Liver (tissue), 9 donors: Measurements from ENCODE around the gene CNTROB. TPM values are rescaled to one million over a fixed set of nuclear protein-coding genes. Genes with fewer than 3 reads are reported as not detected.
A peak's percentile ranks its signal among the peaks of the same experiment; 100 is the strongest.

Experiments
- DNase-seq: peaks from one replicate; pipeline ENCODE4 v3.0.0-alpha.2; 2017; ENCODE audit warnings: low spot score
- H3K27ac ChIP-seq, 2 donors: one replicate each; pipeline ENCODE4 v1.7.0; 2013; ENCODE audit warnings: inconsistent platforms in 2 of 2, low read length in 2 of 2, control low read depth in 1 of 2, low read depth in 1 of 2, mild to moderate bottlenecking in 1 of 2
- H3K27me3 ChIP-seq, 4 donors: one replicate each; pipeline versions ENCODE4 v1.6.1 to v1.7.0; 2013; ENCODE audit warnings: low read length in 3 of 4, inconsistent platforms in 1 of 4, mild to moderate bottlenecking in 1 of 4, moderate library complexity in 1 of 4; ENCODE audit not compliant: control insufficient read depth in 4 of 4, insufficient read depth in 4 of 4
- H3K36me3 ChIP-seq, 4 donors: one replicate each; pipeline versions ENCODE4 v1.6.1 to v1.7.0; 2013; ENCODE audit warnings: low read length in 3 of 4, mild to moderate bottlenecking in 3 of 4, low read depth in 1 of 4, moderate library complexity in 1 of 4; ENCODE audit not compliant: control insufficient read depth in 4 of 4, insufficient read depth in 3 of 4
- H3K4me1 ChIP-seq, 4 donors: one replicate each; pipeline versions ENCODE4 v1.6.1 to v1.7.0; 2013; ENCODE audit warnings: low read length in 3 of 4, mild to moderate bottlenecking in 3 of 4, moderate library complexity in 1 of 4; ENCODE audit not compliant: control insufficient read depth in 4 of 4, insufficient read depth in 4 of 4
- H3K4me3 ChIP-seq, 3 donors: one replicate each; pipeline versions ENCODE4 v1.6.1 to v1.7.0; 2013; ENCODE audit warnings: low read length in 3 of 3, control low read depth in 1 of 3, low read depth in 1 of 3, mild to moderate bottlenecking in 1 of 3
- H3K9ac ChIP-seq, 2 donors: one replicate each; pipeline ENCODE4 v1.7.0; 2013; ENCODE audit warnings: low read length in 2 of 2, mild to moderate bottlenecking in 2 of 2, moderate library complexity in 2 of 2, control low read depth in 1 of 2, low read depth in 1 of 2
- H3K9me3 ChIP-seq, 4 donors: one replicate each; pipeline versions ENCODE4 v1.6.1 to v1.7.0; 2013; ENCODE audit warnings: low read length in 3 of 4; ENCODE audit not compliant: control insufficient read depth in 4 of 4
- ATF3 ChIP-seq: IDR thresholded peaks from 2 replicates; pipeline ENCODE4 v1.6.1; 2016; ENCODE audit warnings: antibody characterized with exemption
- EGR1 ChIP-seq, 2 donors: IDR thresholded peaks; 2 replicates each; pipeline ENCODE4 v1.6.1; 2016 to 2018; ENCODE audit warnings: antibody characterized with exemption in 2 of 2, low read depth in 2 of 2
- FOXA2 ChIP-seq: IDR thresholded peaks from 2 replicates; pipeline ENCODE4 v1.6.1; 2016; ENCODE audit warnings: antibody characterized with exemption
- GABPA ChIP-seq, 2 donors: IDR thresholded peaks in 1 of 2; conservative IDR thresholded peaks in 1 of 2; 2 replicates each; pipeline ENCODE4 v1.6.1; 2016; ENCODE audit warnings: antibody characterized with exemption in 2 of 2, mild to moderate bottlenecking in 1 of 2, moderate library complexity in 1 of 2
- HNF4A ChIP-seq, 2 donors: conservative IDR thresholded peaks; 2 replicates each; pipeline ENCODE4 v1.6.1; 2016; ENCODE audit warnings: antibody characterized with exemption in 2 of 2, mild to moderate bottlenecking in 2 of 2
- HNF4G ChIP-seq: IDR thresholded peaks from 2 replicates; pipeline ENCODE4 v1.6.1; 2016; ENCODE audit warnings: antibody characterized with exemption
- JUND ChIP-seq, 2 donors: IDR thresholded peaks; 2 replicates each; pipeline ENCODE4 v1.6.1; 2016; ENCODE audit warnings: antibody characterized with exemption in 2 of 2
- NR2F2 ChIP-seq: IDR thresholded peaks from 2 replicates; pipeline ENCODE4 v1.6.1; 2016; ENCODE audit warnings: antibody characterized with exemption
- RXRA ChIP-seq, 2 donors: IDR thresholded peaks; 2 replicates each; pipeline ENCODE4 v1.6.1; 2017 to 2018; ENCODE audit warnings: antibody characterized with exemption in 2 of 2, mild to moderate bottlenecking in 1 of 2
- SP1 ChIP-seq: IDR thresholded peaks from 2 replicates; pipeline ENCODE4 v1.6.1; 2018; ENCODE audit warnings: antibody characterized with exemption, mild to moderate bottlenecking
- TAF1 ChIP-seq: conservative IDR thresholded peaks from 2 replicates; pipeline ENCODE4 v1.6.1; 2016; ENCODE audit warnings: antibody characterized with exemption, mild to moderate bottlenecking
- WGBS: extraction: QIAGEN DNeasy Blood & Tissue Kit; methylation state at CpG from one replicate; pipeline ENCODE4 v1.1.7; 2013; 5-methylcytosine and 5-hydroxymethylcytosine counted together
- polyA plus RNA-seq, 2 donors: library from polyadenylated mRNA; stranded (reverse) in 1 of 2; unstranded in 1 of 2; fragments of 200-250 nt in 1 of 2; fragments of >200 nt in 1 of 2; fragmentation: Nextera tagmentation in 1 of 2; extraction: Ambion mirVana in 1 of 2; gene quantifications; one replicate each; pipeline versions ENCODE4 v1.2.1 to v1.2.3, GENCODE V29; 2013 to 2015
- total RNA-seq, 2 donors: library from RNA; depleted of rRNA; stranded (reverse); fragments of >200 nt; gene quantifications; one replicate each; pipeline ENCODE4 v1.2.3, GENCODE V29; 2014
- TF ChIP-seq, protein P1 (sequence below): IDR thresholded peaks from 2 replicates; pipeline ENCODE4 v1.6.1; 2016; ENCODE audit warnings: antibody characterized with exemption, mild to moderate bottlenecking
- TF ChIP-seq, protein P2 (sequence below): IDR thresholded peaks from 2 replicates; pipeline ENCODE4 v1.6.1; 2016; ENCODE audit warnings: antibody characterized with exemption
- TF ChIP-seq, protein P3 (sequence below): IDR thresholded peaks from 2 replicates; pipeline ENCODE4 v1.6.1; 2016; ENCODE audit warnings: antibody characterized with exemption
- donor health status: healthy.
- donor health status: healthy.
- donor health status: healthy.
- donor health status: healthy.
- donor health status: healthy.

The CNTROB gene
- total and polyA plus RNA-seq, 4 donors, result 2.2 to 12.0 (median 8.6) TPM

DNA sequence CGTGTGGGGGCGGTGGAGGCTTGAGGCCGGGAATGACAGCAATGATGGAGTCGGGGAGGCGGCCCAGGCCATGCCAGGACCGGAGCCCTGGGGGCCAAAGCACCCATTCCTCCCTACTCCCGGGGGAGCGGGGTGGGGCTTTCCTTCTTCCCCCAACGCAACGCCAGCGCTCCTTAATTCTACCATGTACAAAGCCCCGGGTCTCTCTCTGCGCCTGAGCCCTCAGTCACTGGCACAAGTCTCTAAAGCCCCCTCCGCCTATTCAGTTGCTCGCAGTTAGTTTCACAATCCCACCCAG is 15.7 kb upstream of the CNTROB start:
- DNase-seq, result no peak
- Histone ChIP-seq H3K9ac (peak overlapping the region in 1 of 2 donors; percentile 36), H3K4me1 (peaks cover 6 to 12% (median 9%) of the 10 kb centered on the region in 4 donors), H3K4me3 (peak overlapping the region in 2 of 3 donors; percentile 46 to 52), H3K27me3 (no peaks in the 10 kb centered on the region), H3K27ac (peak overlapping the region; percentile 61 to 79), H3K36me3 (peaks cover 0 to 3% (median 0%) of the 10 kb centered on the region in 4 donors), H3K9me3 (no peaks in the 10 kb centered on the region)
- no peak for TF ChIP-seq NR2F2
- no peak for TF ChIP-seq ATF3
- TF ChIP-seq, protein P1, sequence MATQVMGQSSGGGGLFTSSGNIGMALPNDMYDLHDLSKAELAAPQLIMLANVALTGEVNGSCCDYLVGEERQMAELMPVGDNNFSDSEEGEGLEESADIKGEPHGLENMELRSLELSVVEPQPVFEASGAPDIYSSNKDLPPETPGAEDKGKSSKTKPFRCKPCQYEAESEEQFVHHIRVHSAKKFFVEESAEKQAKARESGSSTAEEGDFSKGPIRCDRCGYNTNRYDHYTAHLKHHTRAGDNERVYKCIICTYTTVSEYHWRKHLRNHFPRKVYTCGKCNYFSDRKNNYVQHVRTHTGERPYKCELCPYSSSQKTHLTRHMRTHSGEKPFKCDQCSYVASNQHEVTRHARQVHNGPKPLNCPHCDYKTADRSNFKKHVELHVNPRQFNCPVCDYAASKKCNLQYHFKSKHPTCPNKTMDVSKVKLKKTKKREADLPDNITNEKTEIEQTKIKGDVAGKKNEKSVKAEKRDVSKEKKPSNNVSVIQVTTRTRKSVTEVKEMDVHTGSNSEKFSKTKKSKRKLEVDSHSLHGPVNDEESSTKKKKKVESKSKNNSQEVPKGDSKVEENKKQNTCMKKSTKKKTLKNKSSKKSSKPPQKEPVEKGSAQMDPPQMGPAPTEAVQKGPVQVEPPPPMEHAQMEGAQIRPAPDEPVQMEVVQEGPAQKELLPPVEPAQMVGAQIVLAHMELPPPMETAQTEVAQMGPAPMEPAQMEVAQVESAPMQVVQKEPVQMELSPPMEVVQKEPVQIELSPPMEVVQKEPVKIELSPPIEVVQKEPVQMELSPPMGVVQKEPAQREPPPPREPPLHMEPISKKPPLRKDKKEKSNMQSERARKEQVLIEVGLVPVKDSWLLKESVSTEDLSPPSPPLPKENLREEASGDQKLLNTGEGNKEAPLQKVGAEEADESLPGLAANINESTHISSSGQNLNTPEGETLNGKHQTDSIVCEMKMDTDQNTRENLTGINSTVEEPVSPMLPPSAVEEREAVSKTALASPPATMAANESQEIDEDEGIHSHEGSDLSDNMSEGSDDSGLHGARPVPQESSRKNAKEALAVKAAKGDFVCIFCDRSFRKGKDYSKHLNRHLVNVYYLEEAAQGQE, result no peak
- TF ChIP-seq RXRA (IDR thresholded peaks at IDR 0.05), result no peak
- no peak for TF ChIP-seq TAF1
- TF ChIP-seq HNF4A (conservative IDR thresholded peaks at IDR 0.05), result no peak
- TF ChIP-seq HNF4G, result no peak
- TF ChIP-seq FOXA2, result no peak
- no peak for TF ChIP-seq JUND (IDR thresholded peaks at IDR 0.05)
- TF ChIP-seq SP1, result no peak
- TF ChIP-seq EGR1 (IDR thresholded peaks at IDR 0.05; ENCODE audit: low read depth in 2 of 2), result no peak
- TF ChIP-seq, protein P2, sequence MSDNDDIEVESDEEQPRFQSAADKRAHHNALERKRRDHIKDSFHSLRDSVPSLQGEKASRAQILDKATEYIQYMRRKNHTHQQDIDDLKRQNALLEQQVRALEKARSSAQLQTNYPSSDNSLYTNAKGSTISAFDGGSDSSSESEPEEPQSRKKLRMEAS, result no peak
- TF ChIP-seq, protein P3, sequence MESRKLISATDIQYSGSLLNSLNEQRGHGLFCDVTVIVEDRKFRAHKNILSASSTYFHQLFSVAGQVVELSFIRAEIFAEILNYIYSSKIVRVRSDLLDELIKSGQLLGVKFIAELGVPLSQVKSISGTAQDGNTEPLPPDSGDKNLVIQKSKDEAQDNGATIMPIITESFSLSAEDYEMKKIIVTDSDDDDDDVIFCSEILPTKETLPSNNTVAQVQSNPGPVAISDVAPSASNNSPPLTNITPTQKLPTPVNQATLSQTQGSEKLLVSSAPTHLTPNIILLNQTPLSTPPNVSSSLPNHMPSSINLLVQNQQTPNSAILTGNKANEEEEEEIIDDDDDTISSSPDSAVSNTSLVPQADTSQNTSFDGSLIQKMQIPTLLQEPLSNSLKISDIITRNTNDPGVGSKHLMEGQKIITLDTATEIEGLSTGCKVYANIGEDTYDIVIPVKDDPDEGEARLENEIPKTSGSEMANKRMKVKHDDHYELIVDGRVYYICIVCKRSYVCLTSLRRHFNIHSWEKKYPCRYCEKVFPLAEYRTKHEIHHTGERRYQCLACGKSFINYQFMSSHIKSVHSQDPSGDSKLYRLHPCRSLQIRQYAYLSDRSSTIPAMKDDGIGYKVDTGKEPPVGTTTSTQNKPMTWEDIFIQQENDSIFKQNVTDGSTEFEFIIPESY, result no peak
- WGBS, result 46% methylated on average over 15 of the region's 15 CpGs

DNA sequence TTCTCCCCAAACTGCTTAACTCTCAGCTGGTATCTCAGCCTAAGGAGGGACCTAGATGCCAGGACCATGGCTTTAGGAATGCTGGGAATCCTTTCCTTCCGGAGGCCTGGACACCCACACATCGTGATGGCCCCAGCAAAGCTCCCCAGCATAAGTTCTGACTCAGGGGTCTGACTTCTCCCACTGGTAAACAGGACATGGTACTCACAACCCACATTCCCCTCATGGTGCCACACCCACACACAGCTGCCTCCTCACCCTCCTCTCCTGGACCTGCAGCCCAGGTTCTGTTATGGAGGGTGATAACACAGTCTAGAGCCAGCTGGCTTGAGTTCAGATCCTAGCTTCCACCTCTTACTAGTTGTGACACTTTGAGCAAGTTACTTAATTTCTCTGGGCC is 15.2 kb upstream of the CNTROB start:
- Histone ChIP-seq H3K4me1 (peaks cover 6 to 12% (median 9%) of the 10 kb centered on the region in 4 donors), H3K27me3 (no peaks in the 10 kb centered on the region), H3K36me3 (no peaks in the 10 kb centered on the region), H3K4me3 (no peak overlapping the region), H3K9ac (no peak overlapping the region), H3K9me3 (no peaks in the 10 kb centered on the region), H3K27ac (no peak overlapping the region)
- WGBS, result 86% methylated on average over 2 of the region's 2 CpGs
- no peak for DNase-seq
- TF ChIP-seq HNF4G (no peak), GABPA (IDR thresholded peaks at IDR 0.05 in 1 of 2, conservative IDR thresholded peaks at IDR 0.05 in 1 of 2) (no peak)
